Fibroblast of mammary gland (primary cell): ENCODE data around the gene MIGA2.

Experiments
- DNase-seq: peaks from one replicate; pipeline ENCODE4 v3.0.0-alpha.2; 2010; ENCODE audit warnings: low read depth
- H3K4me3 ChIP-seq: 2 replicates; pipeline ENCODE4 v1.5.1; 2011; ENCODE audit warnings: low read depth, mild to moderate bottlenecking, low read length, moderate library complexity; ENCODE audit not compliant: control insufficient read depth
- TF ChIP-seq, protein P1 (sequence below): conservative IDR thresholded peaks from 2 replicates; pipeline ENCODE4 v1.5.1; 2011; ENCODE audit warnings: low read depth, low read length, inconsistent platforms; ENCODE audit not compliant: control insufficient read depth, insufficient read depth

Gene MIGA2

DNA sequence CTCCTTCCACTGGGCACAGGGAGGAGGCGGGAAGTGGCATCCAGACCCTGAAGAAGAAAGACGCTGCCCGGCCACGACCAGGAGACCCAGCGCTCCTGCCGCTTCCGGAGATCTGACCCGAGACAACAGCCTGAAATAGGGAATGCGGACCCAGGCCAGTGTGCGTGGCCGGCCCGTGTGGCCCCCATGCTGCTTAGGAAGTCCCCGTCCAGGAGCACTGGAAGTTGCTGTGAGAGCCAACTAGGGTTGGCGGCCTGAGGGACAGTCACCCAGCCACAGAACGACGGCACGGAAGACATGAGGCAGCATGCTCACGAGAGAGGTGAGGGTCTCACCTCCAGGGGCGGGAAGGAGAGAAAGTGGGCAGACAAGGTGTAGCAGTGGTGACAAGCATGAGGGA, 25.3 kb upstream of the MIGA2 start:
- TF ChIP-seq, protein P1, sequence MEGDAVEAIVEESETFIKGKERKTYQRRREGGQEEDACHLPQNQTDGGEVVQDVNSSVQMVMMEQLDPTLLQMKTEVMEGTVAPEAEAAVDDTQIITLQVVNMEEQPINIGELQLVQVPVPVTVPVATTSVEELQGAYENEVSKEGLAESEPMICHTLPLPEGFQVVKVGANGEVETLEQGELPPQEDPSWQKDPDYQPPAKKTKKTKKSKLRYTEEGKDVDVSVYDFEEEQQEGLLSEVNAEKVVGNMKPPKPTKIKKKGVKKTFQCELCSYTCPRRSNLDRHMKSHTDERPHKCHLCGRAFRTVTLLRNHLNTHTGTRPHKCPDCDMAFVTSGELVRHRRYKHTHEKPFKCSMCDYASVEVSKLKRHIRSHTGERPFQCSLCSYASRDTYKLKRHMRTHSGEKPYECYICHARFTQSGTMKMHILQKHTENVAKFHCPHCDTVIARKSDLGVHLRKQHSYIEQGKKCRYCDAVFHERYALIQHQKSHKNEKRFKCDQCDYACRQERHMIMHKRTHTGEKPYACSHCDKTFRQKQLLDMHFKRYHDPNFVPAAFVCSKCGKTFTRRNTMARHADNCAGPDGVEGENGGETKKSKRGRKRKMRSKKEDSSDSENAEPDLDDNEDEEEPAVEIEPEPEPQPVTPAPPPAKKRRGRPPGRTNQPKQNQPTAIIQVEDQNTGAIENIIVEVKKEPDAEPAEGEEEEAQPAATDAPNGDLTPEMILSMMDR: no peak
- no peak overlapping the region for H3K4me3 ChIP-seq
- no peak for DNase-seq

DNA sequence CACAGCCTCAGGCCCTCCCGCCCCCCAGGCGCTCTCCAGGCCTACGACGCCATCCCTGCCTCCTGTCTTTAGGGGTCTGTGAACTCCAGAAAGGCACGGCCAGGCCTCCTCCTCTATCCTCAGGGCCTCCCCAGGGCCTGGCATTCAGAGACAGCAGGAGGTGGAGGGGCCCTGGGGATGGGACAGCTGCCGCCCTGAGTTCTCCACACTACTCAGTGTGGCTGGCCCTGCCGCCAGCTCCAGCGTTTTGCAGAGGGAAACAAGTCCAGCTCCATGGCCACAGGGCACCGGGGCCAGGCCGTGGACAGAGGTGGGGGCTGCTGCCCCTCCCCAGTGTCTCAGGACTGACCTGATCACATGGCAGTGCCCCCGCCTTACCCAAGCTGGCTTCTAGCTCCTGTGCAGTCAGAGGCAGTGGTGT, 24.7 kb upstream of the MIGA2 start:
- no peak overlapping the region for H3K4me3 ChIP-seq
- TF ChIP-seq, protein P1: no peak
- no peak for DNase-seq

DNA sequence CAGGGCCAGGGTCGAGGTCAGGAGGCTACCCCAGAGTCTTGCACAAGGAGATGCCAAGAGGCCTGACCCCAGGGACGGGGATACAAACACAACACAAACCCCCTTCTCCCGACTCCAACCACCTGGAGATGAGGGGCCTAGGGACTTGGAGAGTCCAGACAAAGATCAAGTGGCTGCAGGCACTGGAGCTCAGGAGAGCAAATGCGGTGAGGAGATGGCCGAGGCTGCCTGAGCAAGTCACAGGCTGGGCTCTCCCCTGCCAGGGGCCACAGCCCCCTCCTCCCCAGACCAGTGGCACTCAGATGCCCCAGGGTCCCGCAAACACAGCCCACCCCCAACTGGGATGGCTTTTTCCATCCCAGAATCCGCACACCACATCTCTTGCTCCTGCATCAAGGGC, 24.1 kb upstream of the MIGA2 start:
- no peak overlapping the region for H3K4me3 ChIP-seq
- TF ChIP-seq, protein P1: no peak
- DNase-seq: no peak

DNA sequence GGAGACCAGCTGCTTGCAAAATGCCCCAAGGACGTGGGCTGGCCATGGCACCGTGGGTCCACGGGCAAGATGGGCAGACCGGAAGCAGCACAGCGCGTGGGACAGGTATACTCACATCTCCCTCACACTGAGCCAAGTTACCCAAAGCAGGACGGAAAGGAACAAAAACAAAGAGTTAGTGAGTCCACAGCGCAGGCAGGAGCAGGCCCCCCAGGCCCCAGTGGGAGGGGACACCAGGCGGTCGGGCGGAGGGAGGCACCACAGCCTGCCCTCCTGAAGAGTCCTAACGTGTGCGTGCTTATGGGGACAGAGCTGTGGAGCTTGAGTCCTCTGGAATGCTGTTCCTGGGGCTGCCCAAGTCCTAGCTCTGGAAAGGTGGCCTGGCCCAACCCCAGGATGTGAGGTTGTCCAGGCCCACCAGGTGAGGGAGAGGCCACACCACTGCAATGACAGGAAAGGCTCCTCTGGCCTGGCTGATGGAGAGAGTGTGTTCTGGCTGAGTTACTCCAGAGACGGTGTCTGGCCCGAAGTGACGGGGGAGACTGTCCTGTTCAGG, 23.5 kb upstream of the MIGA2 start:
- TF ChIP-seq, protein P1: no peak
- DNase-seq: no peak
- no peak overlapping the region for H3K4me3 ChIP-seq

DNA sequence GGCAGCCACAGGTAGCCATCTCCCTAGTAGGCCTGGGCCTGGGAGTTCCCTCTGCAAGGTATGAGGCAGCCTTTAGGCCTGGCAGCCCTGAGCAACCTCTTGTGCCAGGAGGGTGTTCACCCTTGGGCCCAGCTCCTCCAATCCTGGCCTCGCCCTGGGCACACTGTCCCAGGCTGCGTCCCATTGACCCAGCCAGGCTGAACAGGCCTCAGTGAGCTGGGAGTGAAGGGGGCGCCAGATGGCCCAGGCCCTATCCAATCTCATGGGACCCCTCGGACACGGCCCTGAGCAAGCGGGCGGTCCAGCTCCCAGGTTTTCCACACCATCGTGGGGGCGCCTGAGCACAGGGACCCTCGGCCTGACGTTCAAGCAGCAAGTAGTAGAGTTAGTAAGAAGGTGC, 22.8 kb upstream of the MIGA2 start:
- no peak overlapping the region for H3K4me3 ChIP-seq
- TF ChIP-seq, protein P1: no peak
- DNase-seq: no peak

DNA sequence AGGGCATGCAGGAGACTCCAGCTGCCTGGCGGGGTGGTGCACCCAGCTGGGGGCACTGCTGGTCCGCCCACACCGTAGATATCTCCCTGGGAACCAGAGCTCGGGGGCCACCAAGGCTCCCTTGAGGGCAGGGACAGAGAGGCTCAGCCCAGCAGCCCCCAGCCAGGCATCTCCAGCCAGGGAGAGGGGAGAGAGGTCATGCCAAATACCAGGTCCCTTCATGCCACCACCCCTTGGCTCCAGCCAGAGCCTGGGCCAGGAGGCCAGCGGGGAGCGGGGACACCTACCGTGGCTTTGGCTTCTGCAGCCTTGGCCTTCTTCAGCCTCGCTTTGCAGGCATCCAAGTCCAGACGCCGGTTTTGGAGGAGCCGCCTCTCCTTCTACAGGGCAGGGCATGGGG, 22.3 kb upstream of the MIGA2 start:
- H3K4me3 ChIP-seq: no peak overlapping the region
- DNase-seq: no peak
- TF ChIP-seq, protein P1: no peak

DNA sequence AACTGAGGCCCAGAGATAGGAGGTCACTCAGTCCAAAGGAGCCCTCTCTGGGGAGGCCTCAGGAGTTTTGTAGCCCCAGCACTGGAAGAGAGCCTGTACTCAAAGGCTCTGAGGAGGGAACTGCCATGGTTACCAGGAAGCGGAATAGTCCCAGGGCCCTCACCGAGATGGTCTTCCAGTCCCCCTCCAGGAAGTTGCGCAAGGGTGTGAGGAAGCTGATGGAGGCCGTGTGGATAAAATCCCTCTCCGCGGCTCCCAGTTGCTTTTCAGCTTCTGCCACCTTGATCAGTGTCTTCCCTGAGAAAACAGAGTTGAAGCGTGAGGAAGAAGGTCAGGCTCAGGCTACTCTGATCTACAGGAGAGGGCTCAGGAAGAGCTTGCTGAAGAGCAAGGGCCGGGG, 21.8 kb upstream of the MIGA2 start:
- TF ChIP-seq, protein P1: no peak
- DNase-seq: no peak
- no peak overlapping the region for H3K4me3 ChIP-seq
